Right cardiac atrium (tissue), 5 donors: Measurements from ENCODE around the gene PNMA8B. TPM values are rescaled to one million over a fixed set of nuclear protein-coding genes. Genes with fewer than 3 reads are reported as not detected.

Experiments
- ATAC-seq, 2 donors: fragments of 200-7000 bp; cut with Tn5 transposase; one replicate each; pipeline versions ENCODE4 v1.8.0 to v1.9.1; 2020; ENCODE audit warnings: moderate library complexity in 2 of 2, mild to moderate bottlenecking in 1 of 2
- DNase-seq, 3 donors: peaks; one replicate each; pipeline ENCODE4 v3.0.0-alpha.2; 2020
- H3K27ac ChIP-seq: one replicate; pipeline ENCODE4 v1.5.1; 2013; ENCODE audit warnings: mild to moderate bottlenecking, low read length, control low read depth, moderate library complexity
- H3K27me3 ChIP-seq: one replicate; pipeline ENCODE4 v1.6.1; 2013; ENCODE audit not compliant: control insufficient read depth, insufficient read depth
- H3K4me1 ChIP-seq: one replicate; pipeline ENCODE4 v1.6.1; 2013; ENCODE audit warnings: low read length; ENCODE audit not compliant: control insufficient read depth, insufficient read depth
- H3K4me3 ChIP-seq: one replicate; pipeline ENCODE4 v1.5.1; 2013; ENCODE audit warnings: low read length, control low read depth
- H3K9me3 ChIP-seq: one replicate; pipeline ENCODE4 v1.6.1; 2013; ENCODE audit warnings: low read length; ENCODE audit not compliant: control insufficient read depth
- WGBS: extraction: QIAGEN DNeasy Blood & Tissue Kit; methylation state at CpG from one replicate; pipeline ENCODE4 v1.1.7; 2013; 5-methylcytosine and 5-hydroxymethylcytosine counted together
- intact Hi-C, 4 donors: fragments of 100-400 bp; cut with DNase I; formaldehyde crosslinking; loops; one replicate each; pipeline versions ENCODE4 v1.11.0 to v1.14.0; 2022 to 2023
- polyA plus RNA-seq: library from polyadenylated mRNA; stranded (reverse); fragments of 200-250 nt; gene quantifications from one replicate; pipeline ENCODE4 v1.2.3, GENCODE V29; 2013
- total RNA-seq, 4 donors: library from RNA; stranded (reverse); fragmentation: NEBNext Ultra II Directional; extraction: Animal tissue kit (Norgen Biotek cat#: 25700); gene quantifications; one replicate each; pipeline ENCODE4 v1.2.1, GENCODE V29; 2021
- donor health status: healthy with polysubstance abuse.
- donor health status: DM: no; HTN: yes; CAD: no.
- donor health status: DM: no; HTN: no; CAD: no.
- donor health status: DM: no; HTN: yes; CAD: no; lungs with severe emphysema.
- donor health status: DM: yes; HTN: yes; CAD: no.

Gene PNMA8B
- total and polyA plus RNA-seq, 5 donors, result 1.6 to 3.7 (median 2.2) TPM

DNA sequence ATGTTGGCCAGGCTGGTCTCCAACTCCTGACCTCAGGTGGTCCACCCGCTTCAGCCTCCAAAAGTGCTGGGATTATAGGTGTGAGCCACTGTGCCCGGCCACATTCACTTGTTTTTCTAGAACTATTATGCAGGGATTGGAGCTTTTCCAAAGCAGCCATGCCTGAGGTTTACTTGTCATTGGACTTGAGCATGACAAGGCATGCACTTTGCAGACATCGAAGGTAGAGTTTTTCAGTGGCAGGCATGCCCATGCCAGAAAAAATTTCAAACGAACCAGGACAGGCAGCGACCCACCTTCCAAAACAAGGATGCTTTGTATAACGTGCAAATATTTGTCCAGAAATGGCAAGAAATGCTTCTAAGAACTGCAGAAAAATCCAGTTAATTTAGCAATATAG is 42.0 kb downstream of the PNMA8B start:
- H3K9me3 ChIP-seq, result no peaks in the 10 kb centered on the region
- H3K27me3 ChIP-seq, result no peaks in the 10 kb centered on the region

DNA sequence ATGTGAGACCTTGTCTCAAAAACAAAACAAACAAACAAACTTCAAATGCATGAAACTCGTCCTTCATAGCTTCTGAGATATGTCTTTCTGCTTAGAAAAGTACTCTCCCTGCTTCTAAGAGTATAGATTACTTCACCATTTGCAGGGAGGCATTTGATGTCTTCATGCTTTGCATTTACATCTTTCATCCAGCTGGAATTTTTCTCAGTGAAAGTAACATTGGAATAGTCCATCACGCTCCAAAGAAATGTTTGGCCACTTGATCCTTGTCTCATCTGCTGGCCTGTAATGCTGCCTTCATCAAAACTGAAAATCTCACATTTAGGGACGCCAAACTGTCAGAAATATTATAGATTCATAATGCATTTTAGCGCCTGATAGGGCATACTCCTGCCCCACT is 43.5 kb downstream of the PNMA8B start:
- 49% methylated on average over 4 of the region's 4 CpGs for WGBS
- Histone ChIP-seq H3K9me3 (no peaks in the 10 kb centered on the region), H3K27ac (no peak overlapping the region), H3K27me3 (no peaks in the 10 kb centered on the region), H3K4me3 (no peak overlapping the region), H3K4me1 (no peaks in the 10 kb centered on the region)
- DNase-seq (no peak), ATAC-seq (no peak)
- intact Hi-C loops, result no loop called here

More for the DNA sequence above, 42.0 kb downstream of the PNMA8B start:
- no peak for ATAC-seq
- H3K27ac ChIP-seq, result no peak overlapping the region
- no peak for DNase-seq
- 82% methylated on average over 6 of the region's 6 CpGs for WGBS
- H3K4me3 ChIP-seq, result no peak overlapping the region
- no peaks in the 10 kb centered on the region for H3K4me1 ChIP-seq
- intact Hi-C loops, result no loop called here

DNA sequence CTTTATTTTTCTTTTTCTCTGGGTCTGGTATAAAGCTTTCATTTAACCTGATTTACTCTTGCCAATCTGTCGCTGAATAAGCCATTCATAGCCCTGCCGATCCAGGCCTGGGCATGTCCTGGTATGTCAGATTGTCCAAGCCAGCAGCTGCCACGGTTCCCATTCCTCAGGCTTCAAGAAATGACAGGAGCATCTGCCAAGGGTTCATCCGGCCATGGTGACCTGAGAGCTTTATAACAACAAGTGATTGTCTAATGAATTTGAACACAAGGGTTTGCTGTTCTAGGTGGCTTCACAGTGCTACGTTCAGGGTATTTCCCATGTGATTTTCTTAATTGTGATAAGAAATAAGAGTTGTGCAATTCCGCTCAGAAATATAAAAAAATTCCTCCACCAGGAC is 44.3 kb downstream of the PNMA8B start:
- Histone ChIP-seq H3K4me3 (no peak overlapping the region), H3K9me3 (no peaks in the 10 kb centered on the region), H3K27me3 (no peaks in the 10 kb centered on the region), H3K27ac (no peak overlapping the region), H3K4me1 (no peaks in the 10 kb centered on the region)
- ATAC-seq (peak; percentile 44 to 65), DNase-seq (peak in 1 of 3 donors; percentile 72)
- intact Hi-C loops, result no loop called here
- WGBS, result 38% methylated on average over 6 of the region's 6 CpGs

DNA sequence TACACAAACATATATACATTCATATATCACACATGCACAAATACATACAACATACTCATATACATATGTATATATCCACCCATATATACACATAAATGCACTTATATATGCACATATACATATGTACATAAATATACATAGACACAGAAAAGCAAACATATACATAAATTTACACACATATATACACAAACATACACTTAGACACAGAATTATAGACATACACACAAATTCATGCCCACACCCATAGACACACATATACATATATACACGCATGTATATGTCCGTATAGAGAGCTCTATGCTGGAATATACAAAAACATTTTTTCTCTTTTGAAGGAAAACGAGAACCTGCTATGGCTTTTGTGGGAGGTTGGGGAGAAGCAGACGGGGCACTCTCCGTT is 44.9 kb downstream of the PNMA8B start:
- DNase-seq (no peak), ATAC-seq (no peak)
- Histone ChIP-seq H3K27ac (no peak overlapping the region), H3K9me3 (no peaks in the 10 kb centered on the region), H3K27me3 (no peaks in the 10 kb centered on the region), H3K4me1 (no peaks in the 10 kb centered on the region), H3K4me3 (no peak overlapping the region)
- intact Hi-C loops, result no loop called here
- 56% methylated on average over 5 of the region's 5 CpGs for WGBS

DNA sequence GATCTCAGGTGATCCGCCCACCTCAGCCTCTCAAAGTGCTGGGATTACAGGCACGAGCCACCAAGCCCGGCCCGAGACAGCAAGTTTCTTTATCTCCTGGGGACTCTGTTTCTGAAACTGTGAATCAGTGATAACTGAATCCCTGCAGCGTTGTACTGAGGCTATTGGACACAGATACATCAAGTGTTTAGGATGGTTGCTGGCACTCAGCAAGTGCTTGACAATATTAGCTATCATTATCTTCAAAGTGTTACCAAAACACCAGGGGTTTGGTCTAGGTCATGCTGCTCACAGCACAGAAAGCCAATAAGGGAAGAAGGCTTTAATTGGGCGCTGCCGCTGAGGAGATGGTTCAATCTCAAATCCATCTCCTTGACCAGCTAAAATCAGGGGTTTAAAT is 46.4 kb downstream of the PNMA8B start:
- Histone ChIP-seq H3K4me1 (no peaks in the 10 kb centered on the region), H3K27ac (no peak overlapping the region), H3K4me3 (no peak overlapping the region), H3K9me3 (no peaks in the 10 kb centered on the region), H3K27me3 (no peaks in the 10 kb centered on the region)
- WGBS, result 39% methylated on average over 7 of the region's 7 CpGs
- ATAC-seq, result peak; percentile 49 to 56
- no peak for DNase-seq
- intact Hi-C loops, result loop anchor here in 1 of 4 donors (5.0 kb wide), 1 partner anchor 33 kb away; no protein-coding TSS in a partner anchor

DNA sequence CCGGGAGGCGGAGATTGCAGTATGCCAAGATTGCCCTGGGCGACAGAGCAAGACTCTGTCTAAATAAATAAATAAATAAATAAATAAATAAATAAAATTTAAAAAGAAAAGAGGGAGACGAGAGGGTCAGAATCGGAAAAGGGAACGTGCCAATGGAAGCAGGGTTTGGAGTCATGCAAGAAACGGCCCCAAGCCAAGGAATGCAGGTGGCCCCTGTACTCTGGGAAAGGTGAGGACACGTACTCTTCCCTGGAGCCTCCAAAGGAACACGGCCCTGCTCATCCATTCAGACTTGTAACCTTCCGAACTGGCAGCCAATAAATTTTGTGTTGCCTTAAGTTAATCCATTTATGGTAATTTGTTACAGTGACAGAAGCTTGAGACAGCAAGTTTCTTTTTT is 47.1 kb downstream of the PNMA8B start:
- H3K4me3 ChIP-seq, result no peak overlapping the region
- WGBS, result 80% methylated on average over 10 of the region's 10 CpGs
- no peaks in the 10 kb centered on the region for H3K4me1 ChIP-seq
- DNase-seq (no peak), ATAC-seq (no peak)
- H3K9me3 ChIP-seq, result no peaks in the 10 kb centered on the region
- no peaks in the 10 kb centered on the region for H3K27me3 ChIP-seq
- intact Hi-C loops, result loop anchor here in 1 of 4 donors (5.0 kb wide), 1 partner anchor 34 kb away; no protein-coding TSS in a partner anchor
- no peak overlapping the region for H3K27ac ChIP-seq

DNA sequence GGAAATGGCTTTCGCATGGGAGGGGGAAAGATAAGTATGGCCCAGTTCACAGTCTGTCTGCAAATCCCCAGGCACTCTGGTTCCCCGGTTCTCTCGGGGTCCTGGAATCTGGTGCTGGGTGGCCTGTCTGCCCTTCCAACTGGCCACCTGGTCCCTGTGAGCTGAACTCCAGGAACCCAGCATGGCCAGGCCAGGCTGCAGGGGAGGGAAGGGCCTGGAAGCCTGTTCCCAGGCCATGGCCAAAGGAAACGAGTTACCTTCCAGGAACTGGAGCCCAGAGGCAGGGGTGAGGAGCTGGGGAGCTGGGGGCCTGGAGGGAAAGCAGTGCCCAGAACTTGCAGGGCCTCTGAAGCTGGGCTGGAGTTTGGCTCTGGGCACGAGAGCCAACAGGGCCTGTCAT is 47.8 kb downstream of the PNMA8B start:
- no peak overlapping the region for H3K27ac ChIP-seq
- H3K4me3 ChIP-seq, result no peak overlapping the region
- DNase-seq (peak; percentile 31 to 88 (median 86)), ATAC-seq (peak; percentile 38 to 82)
- WGBS, result 43% methylated on average over 5 of the region's 5 CpGs
- intact Hi-C loops, result loop anchor here in 1 of 4 donors (5.0 kb wide), 1 partner anchor 34 kb away; no protein-coding TSS in a partner anchor
- H3K27me3 ChIP-seq, result no peaks in the 10 kb centered on the region
- H3K9me3 ChIP-seq, result no peaks in the 10 kb centered on the region
- no peaks in the 10 kb centered on the region for H3K4me1 ChIP-seq

DNA sequence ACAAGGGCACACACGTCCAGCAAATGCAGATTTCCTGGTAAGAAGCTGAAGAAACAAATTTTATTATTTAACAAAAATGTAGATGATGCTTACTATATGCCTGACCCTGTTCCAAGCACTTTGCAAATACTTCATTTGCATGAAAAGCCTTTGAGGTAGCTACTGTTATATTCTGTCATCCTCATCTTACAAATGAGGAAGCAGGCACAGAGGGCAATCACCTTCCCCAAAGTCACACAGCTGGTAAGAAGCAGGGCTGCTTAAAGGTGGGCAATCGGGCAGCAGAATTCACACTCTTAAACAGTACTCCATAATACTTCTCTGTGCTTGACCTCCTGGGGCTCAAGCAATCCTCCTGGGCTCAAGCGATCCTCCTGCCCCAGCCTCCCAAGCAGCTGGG is 48.7 kb downstream of the PNMA8B start:
- peaks cover 4% of the 10 kb centered on the region for H3K4me1 ChIP-seq
- no peak overlapping the region for H3K27ac ChIP-seq
- WGBS, result 54% methylated on average over 3 of the region's 3 CpGs
- no peak for DNase-seq
- intact Hi-C loops, result loop anchor here in 1 of 4 donors (5.0 kb wide), 1 partner anchor 35 kb away; no protein-coding TSS in a partner anchor
- H3K4me3 ChIP-seq, result no peak overlapping the region
- no peaks in the 10 kb centered on the region for H3K9me3 ChIP-seq
- no peaks in the 10 kb centered on the region for H3K27me3 ChIP-seq
- no peak for ATAC-seq

DNA sequence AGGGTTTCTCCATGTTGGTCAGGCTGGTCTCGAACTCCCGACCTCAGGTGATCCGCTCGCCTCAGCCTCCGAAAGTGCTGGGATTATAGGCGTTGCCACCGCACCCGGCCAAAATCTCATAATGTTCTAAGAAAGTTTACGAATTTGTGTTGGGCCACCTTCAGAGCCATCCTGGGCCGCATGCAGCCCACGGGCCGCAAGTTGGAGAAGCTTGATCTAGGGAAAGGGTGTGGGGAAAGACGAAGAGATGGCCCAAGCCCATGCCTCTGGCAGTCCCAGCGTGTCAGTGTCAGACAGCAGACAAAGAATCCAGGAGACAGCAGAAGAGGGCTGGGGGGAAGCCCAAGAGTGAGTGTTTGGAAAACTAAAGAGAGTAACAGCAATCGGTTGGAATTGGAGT is 49.6 kb downstream of the PNMA8B start:
- Histone ChIP-seq H3K4me3 (no peak overlapping the region), H3K27ac (no peak overlapping the region), H3K9me3 (no peaks in the 10 kb centered on the region), H3K4me1 (peaks cover 4% of the 10 kb centered on the region), H3K27me3 (no peaks in the 10 kb centered on the region)
- WGBS, result 84% methylated on average over 15 of the region's 15 CpGs
- ATAC-seq, result no peak
- DNase-seq, result no peak
- intact Hi-C loops, result loop anchor here in 1 of 4 donors (5.0 kb wide), 1 partner anchor 36 kb away; no protein-coding TSS in a partner anchor

DNA sequence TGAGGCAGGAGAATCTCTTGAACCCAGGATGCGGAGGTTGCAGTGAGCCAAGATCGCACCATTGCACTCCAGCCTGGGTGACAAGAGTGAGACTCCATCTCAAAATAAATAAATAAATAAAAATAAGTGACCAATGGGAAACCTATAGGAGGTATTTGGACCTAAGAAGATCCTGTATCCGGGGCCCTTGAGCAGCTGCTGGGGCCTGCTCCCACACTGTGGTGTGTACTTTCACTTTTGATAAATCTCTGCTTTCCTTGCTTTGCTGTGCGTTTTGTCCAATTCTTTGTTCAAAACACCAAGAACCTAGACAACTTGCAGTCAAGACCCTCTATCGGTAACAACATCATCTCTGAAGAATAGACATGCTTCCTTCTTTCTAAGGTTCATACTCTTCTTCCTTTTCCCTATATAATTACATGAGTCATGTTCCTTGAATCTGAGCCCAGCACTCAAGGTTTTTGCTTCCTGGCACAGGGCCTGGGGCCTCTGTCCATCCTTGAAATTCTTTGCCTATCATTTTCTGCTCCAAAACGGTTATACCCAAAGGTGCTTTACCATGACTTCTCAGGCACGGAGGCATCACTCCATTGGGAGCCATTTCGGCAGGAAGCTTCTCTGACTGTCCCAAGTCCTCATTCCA is 52.7 kb downstream of the PNMA8B start:
- peaks cover 4% of the 10 kb centered on the region for H3K4me1 ChIP-seq
- WGBS, result 46% methylated on average over 8 of the region's 8 CpGs
- intact Hi-C loops, result no loop called here
- ATAC-seq (peak in 1 of 2 donors; percentile 48), DNase-seq (peak in 1 of 3 donors; percentile 73)
- no peaks in the 10 kb centered on the region for H3K9me3 ChIP-seq
- no peak overlapping the region for H3K4me3 ChIP-seq
- no peaks in the 10 kb centered on the region for H3K27me3 ChIP-seq
- H3K27ac ChIP-seq, result no peak overlapping the region

DNA sequence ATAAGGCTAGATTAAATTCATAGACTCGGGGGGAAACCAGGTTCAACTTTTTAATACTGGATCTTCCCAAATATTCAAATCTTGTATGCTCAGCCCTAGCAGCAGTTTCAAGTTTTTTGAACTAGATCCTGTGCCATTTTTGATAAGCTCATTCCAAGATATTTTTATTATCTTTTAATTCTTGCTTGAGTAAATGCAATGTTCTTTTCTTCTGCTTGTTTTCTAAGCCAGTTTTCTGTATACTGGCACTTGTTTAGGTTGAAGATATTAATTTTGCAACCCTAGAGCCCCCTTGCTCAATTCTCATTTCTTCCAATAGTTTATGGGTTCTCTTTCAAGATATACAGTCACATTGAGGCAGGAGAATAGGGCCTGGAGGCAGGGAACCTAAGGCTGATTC is 53.8 kb downstream of the PNMA8B start:
- no peak for DNase-seq
- Histone ChIP-seq H3K27ac (no peak overlapping the region), H3K27me3 (no peaks in the 10 kb centered on the region), H3K9me3 (no peaks in the 10 kb centered on the region), H3K4me3 (no peak overlapping the region), H3K4me1 (peaks cover 4% of the 10 kb centered on the region)
- peak; percentile 34 to 65 for ATAC-seq
- intact Hi-C loops, result no loop called here
- 45% methylated on average over 1 of the region's 1 CpG for WGBS
